Superior temporal gyrus (tissue), 1 donor: ENCODE data around the gene IL1RAP.

ENCODE experiments used
- DNase-seq: peaks from one replicate; pipeline ENCODE4 v3.0.0-alpha.2; 2016; ENCODE audit errors: extremely low spot score

The IL1RAP gene

GRCh38 chr3:190577225-190577624 lies 63.3 kb downstream of the IL1RAP start:
- DNase-seq: no peak

DNA sequence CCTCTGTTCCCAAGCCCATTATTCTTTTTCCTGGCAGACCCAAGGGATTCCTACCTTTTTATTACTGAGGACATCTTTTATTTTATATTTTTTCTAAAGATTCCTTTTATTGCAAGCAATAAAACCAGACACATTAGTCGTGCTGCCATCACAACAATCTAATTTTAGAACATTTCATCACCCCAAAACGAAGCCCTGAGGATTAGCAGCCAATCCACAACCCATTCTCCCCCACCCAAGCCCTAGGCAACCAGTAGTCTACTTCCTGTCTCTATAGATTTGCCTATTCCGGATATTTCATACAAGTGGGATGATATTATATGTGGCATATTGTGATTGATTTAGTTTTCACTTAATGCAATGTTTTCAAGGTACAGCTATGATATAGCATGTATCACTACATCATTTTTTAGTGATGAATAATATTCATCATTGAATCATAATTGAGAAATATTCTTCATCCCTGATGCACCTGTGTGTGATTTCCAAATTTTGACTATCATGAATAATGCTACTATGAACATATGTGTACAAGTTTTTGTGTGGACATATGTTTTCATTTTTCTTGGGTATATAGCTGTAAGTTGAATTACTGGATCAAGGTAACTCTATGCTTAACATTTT lies 65.7 kb downstream of the IL1RAP start:
- no peak for DNase-seq

- no peak for DNase-seq
Observed at GRCh38 chr3:190580417-190580816, 66.5 kb downstream of the IL1RAP start.

GRCh38 chr3:190581041-190581541 lies 67.2 kb downstream of the IL1RAP start:
- DNase-seq: no peak

GRCh38 chr3:190582667-190583066 lies 68.8 kb downstream of the IL1RAP start:
- DNase-seq: no peak

- DNase-seq: no peak
Observed at GRCh38 chr3:190585805-190586630, 72.1 kb downstream of the IL1RAP start.

- DNase-seq: no peak
Observed at GRCh38 chr3:190586631-190587011, 72.7 kb downstream of the IL1RAP start.

GRCh38 chr3:190588570-190588969 lies 74.7 kb downstream of the IL1RAP start:
- DNase-seq: no peak

GRCh38 chr3:190589326-190589725 lies 75.4 kb downstream of the IL1RAP start:
- no peak for DNase-seq

DNA sequence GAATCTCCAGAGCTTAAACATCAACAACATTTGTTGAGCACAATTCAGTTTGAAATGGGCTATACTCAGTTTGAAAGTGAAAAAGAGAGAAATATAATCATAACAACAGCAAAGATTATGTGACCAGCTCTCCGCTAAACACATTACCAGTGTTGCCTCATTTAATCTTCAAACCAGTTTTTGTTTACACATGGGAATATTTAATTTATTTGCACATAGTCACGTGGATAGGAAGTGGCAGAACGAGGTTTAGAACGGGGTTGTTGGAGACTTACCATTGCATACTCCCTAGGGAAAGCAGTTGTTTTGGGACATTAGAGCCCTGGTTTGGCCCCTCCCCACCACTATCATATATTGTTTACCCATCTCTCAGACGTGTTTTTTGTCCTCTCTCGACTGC lies 77.2 kb downstream of the IL1RAP start:
- no peak for DNase-seq

DNA sequence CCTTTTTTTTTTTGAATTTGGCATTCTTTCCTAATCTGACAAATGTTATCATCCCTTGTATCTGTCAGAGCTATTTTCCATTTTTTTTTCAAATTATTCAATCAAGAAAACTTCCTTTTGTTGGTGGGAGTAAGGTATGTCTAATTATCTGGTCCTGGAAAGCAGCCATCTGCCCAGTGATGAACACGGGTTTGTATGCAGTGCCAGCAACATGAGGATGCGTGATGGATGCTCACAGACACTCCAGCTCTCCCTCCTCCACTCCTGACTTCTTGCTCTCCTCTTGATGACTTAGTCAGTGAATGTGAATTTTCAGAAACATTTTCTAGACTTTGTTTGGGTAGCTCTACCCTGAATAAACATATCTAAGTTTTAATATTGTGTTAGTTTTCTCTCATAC lies 79.2 kb downstream of the IL1RAP start:
- DNase-seq: no peak

- no peak for DNase-seq
Observed at GRCh38 chr3:190594171-190594570, 80.3 kb downstream of the IL1RAP start.

DNA sequence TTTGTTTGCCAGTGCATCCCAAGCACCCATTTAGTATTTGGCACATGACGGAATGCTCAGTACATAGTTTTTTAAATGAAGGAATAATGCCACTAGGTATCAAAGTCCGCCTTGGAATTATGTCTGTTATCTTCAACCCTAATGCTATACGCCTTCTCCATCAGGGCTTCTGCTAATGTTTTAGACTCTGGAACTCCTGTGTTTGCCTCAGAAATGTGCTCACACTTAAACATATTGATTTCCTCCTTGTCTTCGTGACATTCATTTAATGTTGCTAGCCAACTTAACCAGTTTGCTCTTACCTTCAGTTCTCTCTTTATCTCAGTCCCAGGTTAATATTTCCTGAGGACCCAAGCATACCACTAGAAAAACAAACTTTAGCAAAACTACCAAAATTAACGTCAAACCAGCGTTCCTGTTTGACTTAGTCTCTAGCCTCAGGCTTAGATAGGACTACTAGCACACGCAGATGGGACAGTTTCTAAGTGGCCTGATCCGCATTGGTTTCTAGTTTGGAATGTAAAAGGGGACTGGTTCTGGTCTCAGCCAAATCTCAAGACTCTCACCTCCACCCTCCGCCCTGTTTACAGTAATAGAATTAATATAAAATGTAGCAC lies 81.4 kb downstream of the IL1RAP start:
- no peak for DNase-seq

- no peak for DNase-seq
Observed at GRCh38 chr3:190595807-190596206, 81.9 kb downstream of the IL1RAP start.

DNA sequence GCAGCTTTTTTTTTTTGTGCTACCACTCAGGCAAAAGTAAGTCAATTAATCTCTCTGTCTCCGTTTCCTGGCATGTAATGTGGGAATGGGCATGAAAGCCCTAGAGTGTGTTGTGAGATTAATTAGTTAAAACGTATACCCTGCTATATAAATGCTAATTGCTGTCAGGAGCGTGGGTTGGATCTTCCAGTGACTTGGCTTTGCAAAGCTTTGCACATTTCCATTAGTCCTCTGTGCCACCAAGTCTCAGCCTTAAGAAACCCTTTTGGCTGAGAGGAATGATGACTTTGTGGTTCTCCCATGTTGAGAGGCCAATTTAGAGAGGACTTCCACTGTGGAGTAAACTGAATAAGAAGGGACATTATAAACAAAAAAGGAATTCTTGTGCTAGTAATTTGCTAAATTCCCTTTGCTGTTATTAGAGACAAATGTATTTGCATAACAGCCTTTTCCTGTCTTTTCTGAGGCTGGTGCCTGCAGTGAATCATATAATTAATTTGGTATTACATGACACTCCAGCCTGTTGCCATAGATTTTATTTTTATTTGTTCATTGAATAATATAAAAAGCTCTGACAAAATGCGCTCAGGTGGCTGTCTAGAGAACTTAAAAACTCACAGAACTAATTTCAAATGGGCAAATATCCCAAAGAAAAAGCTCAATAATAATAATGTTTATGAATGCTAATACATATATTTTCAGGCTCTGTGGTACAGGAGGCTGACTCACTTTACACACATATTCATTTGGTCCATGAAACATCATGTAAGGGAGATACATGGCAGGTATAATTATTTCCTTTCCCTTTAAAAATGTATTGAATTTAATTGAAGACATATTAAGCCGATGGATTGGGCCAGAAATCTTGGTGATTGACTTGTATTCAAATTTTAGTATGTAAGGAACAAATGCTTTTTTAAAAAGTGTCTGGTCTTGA lies 82.7 kb downstream of the IL1RAP start:
- DNase-seq: no peak

DNA sequence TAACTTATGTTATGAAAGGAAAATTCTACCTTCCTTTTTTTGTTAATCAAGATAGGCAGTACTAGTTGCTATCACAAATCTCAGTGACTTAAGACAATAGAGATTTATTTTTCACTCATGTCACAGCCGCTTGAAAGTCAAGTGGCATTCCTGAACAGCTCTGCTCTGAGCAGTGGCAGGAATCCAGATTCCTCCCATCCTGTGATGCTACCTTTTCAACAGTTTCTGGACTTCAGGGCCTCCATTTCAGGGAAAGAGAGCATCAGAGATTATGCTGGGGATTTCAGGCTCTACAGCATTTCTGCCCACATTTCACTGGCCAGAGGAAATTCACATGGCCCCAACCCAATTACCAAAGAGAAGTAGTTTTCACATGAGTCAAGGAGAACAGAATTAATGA lies 83.4 kb downstream of the IL1RAP start:
- DNase-seq: no peak

DNA sequence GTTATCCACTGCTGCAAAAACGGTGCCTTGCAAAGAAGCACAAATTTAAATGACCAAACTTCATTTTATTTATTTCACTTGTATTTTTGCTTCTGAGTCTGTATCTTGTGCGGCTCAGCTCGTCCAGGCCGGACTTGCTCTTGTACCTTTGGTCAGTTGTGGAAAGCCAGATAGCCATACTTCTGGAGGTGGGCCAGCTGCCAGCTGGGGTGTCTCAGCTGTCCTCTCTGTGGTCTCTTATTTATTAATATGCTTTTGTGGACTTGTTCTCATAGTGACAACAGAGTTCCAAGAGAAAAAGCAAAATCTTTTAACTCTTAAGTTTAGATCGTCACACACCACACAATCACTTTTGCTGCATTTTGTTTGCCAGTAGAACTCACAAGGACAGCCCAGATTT lies 87.7 kb downstream of the IL1RAP start:
- no peak for DNase-seq

- no peak for DNase-seq
Observed at GRCh38 chr3:190605385-190605784, 91.5 kb downstream of the IL1RAP start.

DNA sequence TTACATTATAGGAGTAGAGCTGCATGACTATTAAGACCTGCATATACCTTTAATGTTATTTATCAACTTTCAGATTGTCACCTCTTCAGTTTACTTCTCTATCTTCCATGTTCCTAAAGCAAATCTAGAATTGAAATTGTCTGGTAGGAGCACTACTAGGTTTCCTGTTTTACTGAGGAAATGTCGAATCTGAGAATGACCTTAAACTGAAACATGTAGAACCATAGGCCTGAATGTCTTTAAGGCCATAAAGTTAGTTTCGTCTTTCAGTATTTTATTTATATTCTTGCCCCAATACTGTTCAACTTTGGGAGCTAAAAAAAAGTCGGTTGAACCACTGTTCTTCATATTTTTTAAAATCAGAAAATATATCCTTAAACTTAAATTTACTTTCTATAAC lies 92.7 kb downstream of the IL1RAP start:
- DNase-seq: no peak

GRCh38 chr3:190607021-190607420 lies 93.1 kb downstream of the IL1RAP start:
- no peak for DNase-seq

GRCh38 chr3:190608850-190609589 lies 95.1 kb downstream of the IL1RAP start:
- DNase-seq: no peak
